Activated naive CD4-positive, alpha-beta T cell treated with anti-CD3 and anti-CD28 coated beads, Interleukin-2, amount 50 U/mL, for 24 hours (primary cell): ENCODE results near the gene ABHD16A.

Experiments
- H3K27ac Mint-ChIP-seq: one replicate; pipeline ENCODE4 v1.8.0; 2021; ENCODE audit warnings: mild to moderate bottlenecking, mixed read lengths
- H3K27me3 Mint-ChIP-seq: one replicate; pipeline ENCODE4 v1.8.0; 2021; ENCODE audit warnings: mixed read lengths
- H3K36me3 Mint-ChIP-seq: one replicate; pipeline ENCODE4 v1.8.0; 2021; ENCODE audit warnings: mixed read lengths
- H3K4me1 Mint-ChIP-seq: one replicate; pipeline ENCODE4 v1.8.0; 2021; ENCODE audit warnings: mixed read lengths
- H3K4me3 Mint-ChIP-seq: one replicate; pipeline ENCODE4 v1.8.0; 2021; ENCODE audit warnings: mild to moderate bottlenecking, mixed read lengths
- H3K9me3 Mint-ChIP-seq: one replicate; pipeline ENCODE4 v1.8.0; 2021; ENCODE audit warnings: mixed read lengths

ABHD16A gene

GRCh38 chr6:31702819-31703716 is at the start of gene ABHD16A:
Gene ABHD16A, minus strand, starts transcription at chr6:31703324. Its CDS starts 43 bp downstream, at chr6:31703281.
- peak within 1 kb of the TSS; percentile 99 for H3K4me3 Mint-ChIP-seq
- H3K4me1 Mint-ChIP-seq, result peaks cover 26% of the 10 kb centered on the region
- peak within 1 kb of the TSS; percentile 99 for H3K27ac Mint-ChIP-seq
- H3K9me3 Mint-ChIP-seq, result no peaks in the 10 kb centered on the region
- no peaks in the 10 kb centered on the region for H3K27me3 Mint-ChIP-seq
- peaks cover under 1% of the 10 kb centered on the region for H3K36me3 Mint-ChIP-seq

DNA sequence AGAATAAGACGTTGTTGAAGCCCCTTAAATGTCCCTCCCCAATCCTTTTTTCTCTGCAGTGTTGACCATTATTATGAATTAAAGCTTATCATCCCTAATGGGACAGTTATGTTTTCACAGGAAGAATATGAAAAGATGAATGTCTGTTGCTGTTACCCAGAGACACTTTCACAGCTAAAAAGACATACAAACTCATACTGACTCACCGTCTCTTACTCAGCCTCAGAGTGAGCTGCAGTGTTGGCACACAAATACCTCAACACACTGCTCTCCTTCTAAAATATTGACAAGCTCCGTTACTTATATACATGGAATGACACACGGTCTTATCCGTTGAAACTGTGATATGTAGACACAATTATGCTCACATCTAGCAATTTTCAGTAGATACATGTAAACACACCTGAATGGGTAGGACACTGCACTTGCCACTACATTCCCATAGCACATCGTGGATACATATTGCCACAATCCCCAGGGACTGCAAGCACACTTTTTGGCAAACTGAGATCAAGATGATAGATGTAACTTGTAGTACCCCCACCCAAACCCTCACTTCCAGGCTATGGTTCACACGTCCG is 49.7 kb upstream of the ABHD16A start:
- Mint-ChIP-seq H3K4me3 (no peak overlapping the region), H3K36me3 (no peaks in the 10 kb centered on the region), H3K27me3 (no peaks in the 10 kb centered on the region), H3K4me1 (no peaks in the 10 kb centered on the region), H3K9me3 (no peaks in the 10 kb centered on the region), H3K27ac (peak overlapping the region; percentile 43)

GRCh38 chr6:31750411-31751022 is 47.4 kb upstream of the ABHD16A start:
- Mint-ChIP-seq H3K36me3 (no peaks in the 10 kb centered on the region), H3K9me3 (no peaks in the 10 kb centered on the region), H3K27ac (no peak overlapping the region), H3K4me1 (no peaks in the 10 kb centered on the region), H3K4me3 (no peak overlapping the region), H3K27me3 (no peaks in the 10 kb centered on the region)

DNA sequence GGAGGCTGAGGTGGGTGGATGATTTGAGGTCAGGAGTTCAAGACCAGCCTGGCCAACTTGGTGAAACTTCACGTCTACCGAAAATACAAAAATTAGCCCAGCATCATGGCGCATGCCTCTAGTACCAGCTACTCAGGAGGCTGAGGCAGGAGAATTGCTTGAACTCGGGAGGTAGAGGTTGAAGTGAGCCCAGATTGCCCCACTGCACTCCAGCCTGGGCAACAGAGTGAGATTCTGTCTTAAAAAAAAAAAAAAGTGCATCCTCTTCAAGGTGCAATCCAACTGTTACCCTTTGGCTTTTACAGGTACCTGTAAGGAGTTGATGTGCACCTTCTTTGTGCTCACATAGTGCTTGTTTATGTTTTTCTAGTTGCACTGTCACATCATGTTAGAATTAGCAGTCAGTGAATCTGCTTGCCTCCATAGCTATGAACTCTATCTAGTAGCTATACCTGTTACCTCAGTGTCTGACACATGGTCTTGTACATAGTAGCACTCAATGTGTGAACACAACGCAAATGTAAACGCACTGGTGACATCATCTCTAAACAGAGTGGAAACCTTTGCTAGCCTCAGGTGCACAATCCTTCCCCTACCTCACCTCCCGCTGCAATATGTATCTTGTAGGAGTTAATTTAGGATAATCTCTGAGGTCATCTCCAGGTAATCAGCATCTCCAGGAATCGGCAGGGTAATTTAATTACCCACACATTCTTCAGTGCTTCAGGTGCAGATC is 46.3 kb upstream of the ABHD16A start:
- no peaks in the 10 kb centered on the region for H3K27me3 Mint-ChIP-seq
- no peak overlapping the region for H3K27ac Mint-ChIP-seq
- H3K4me3 Mint-ChIP-seq, result no peak overlapping the region
- H3K4me1 Mint-ChIP-seq, result no peaks in the 10 kb centered on the region
- H3K9me3 Mint-ChIP-seq, result no peaks in the 10 kb centered on the region
- H3K36me3 Mint-ChIP-seq, result no peaks in the 10 kb centered on the region

GRCh38 chr6:31744422-31744821 is 41.3 kb upstream of the ABHD16A start:
- H3K27me3 Mint-ChIP-seq, result no peaks in the 10 kb centered on the region
- H3K36me3 Mint-ChIP-seq, result peaks cover 10% of the 10 kb centered on the region
- peaks cover 13% of the 10 kb centered on the region for H3K4me1 Mint-ChIP-seq
- H3K27ac Mint-ChIP-seq, result no peak overlapping the region
- no peaks in the 10 kb centered on the region for H3K9me3 Mint-ChIP-seq
- H3K4me3 Mint-ChIP-seq, result no peak overlapping the region

DNA sequence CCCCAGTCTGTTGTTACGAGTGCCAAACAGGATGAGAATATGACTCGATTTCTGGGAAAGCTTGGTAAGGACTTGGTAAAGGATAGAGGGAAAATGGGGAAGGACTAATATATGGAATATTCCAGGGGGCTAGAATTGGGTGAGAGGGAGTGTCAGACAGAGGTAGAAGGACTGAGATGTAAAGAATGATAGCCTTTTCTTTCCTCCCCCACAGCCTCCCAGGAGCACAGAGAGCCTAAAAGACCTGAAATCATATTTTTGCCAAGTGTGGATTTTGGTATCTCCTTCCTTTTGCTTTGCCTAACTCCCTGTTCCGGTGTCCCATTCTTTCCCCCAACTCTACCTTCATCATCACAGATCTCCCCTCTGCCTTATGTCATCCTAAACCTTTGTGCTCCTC is 39.8 kb upstream of the ABHD16A start:
- no peak overlapping the region for H3K4me3 Mint-ChIP-seq
- H3K36me3 Mint-ChIP-seq, result peaks cover 10% of the 10 kb centered on the region
- H3K4me1 Mint-ChIP-seq, result peaks cover 28% of the 10 kb centered on the region
- no peak overlapping the region for H3K27ac Mint-ChIP-seq
- H3K27me3 Mint-ChIP-seq, result no peaks in the 10 kb centered on the region
- no peaks in the 10 kb centered on the region for H3K9me3 Mint-ChIP-seq

DNA sequence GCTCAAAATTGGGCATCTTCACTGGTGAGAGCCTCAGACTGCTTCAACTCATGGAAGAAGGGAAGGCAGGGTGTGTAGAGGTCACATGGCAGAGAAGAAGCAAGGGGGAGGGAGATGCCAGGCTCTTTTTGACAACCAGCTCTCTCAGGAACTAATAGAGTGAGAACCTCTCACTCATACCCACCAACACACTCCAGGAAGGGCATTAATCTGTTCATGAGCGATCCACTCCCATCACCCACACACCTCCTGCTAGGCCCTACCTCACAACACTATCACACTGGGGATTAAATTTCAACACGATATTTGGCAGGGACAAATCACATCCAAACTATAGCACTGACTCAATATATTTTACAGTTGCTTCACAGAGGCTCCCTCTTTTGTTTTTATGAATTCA is 38.7 kb upstream of the ABHD16A start:
- H3K4me1 Mint-ChIP-seq, result peaks cover 39% of the 10 kb centered on the region

DNA sequence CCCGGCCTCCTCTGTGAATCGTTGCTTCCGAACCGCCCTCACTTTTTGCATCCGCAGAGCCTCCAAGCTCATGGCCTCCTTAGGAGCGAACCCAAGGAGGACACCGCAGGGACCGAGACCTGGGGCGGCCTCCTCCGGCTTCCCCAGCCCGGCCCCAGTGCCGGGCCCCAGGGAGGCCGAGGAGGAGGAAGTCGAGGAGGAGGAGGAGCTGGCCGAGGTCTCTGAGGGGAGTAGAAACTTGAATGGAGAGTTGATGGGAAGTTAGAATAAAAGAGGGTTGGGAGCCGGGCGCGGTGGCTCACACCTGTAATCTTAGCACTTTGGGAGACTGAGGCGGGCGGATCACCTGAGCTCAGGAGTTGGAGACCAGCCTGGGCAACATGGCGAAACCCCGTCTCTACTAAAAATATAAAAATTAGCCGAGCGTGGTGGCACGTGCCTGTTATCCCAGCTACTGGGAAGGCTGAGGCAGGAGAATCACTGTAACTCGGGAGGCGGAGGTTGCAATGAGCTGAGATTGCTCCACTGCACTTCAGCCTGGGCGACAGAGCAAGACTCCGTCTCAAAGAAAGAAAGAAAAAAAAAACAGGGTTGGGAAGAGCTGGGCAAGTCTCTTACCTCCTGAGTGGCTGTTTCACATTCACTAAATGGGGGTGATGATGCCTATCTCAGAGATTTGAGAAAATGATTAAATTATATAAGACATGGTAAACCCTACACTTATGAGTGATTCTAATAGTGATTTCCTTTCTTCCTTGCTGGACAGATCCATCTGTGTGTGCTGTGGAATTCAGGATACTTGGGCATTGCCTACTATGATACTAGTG is 37.5 kb upstream of the ABHD16A start:
- Mint-ChIP-seq H3K36me3 (peaks cover 10% of the 10 kb centered on the region), H3K9me3 (no peaks in the 10 kb centered on the region), H3K27ac (peak overlapping the region; percentile 94), H3K27me3 (no peaks in the 10 kb centered on the region), H3K4me1 (peaks cover 43% of the 10 kb centered on the region), H3K4me3 (peak overlapping the region; percentile 98)

More for the DNA sequence above, 38.7 kb upstream of the ABHD16A start:
- no peak overlapping the region for H3K27ac Mint-ChIP-seq
- H3K36me3 Mint-ChIP-seq, result peaks cover 10% of the 10 kb centered on the region
- H3K9me3 Mint-ChIP-seq, result no peaks in the 10 kb centered on the region
- H3K4me3 Mint-ChIP-seq, result peak overlapping the region; percentile 65
- H3K27me3 Mint-ChIP-seq, result no peaks in the 10 kb centered on the region

DNA sequence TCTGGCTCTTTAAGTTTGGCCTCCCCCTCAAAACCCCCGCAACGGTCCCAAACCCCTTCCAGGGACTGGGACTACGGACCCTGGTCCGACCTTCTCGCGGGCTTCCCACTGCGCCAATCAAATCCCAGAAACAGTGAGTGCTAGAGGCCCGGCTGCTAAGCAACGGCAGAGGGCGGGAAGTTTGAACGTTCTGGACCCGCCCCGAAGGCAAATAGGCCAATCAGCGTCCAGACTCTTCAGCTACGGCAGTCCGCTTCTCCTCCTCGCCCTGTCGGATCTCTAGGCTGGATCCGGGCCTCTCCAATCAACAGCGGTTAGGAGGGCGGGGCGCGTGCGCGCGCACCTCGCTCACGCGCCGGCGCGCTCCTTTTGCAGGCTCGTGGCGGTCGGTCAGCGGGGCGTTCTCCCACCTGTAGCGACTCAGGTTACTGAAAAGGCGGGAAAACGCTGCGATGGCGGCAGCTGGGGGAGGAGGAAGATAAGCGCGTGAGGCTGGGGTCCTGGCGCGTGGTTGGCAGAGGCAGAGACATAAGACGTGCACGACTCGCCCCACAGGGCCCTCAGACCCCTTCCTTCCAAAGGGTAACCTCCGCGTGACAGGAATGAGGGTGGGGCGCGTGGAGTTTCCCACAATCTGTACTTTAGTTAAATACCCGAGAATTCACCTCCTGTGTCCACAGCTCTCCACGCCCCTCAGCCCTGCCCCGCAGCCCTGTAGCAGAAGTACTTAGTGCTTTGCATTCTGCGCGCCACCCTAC is 36.7 kb upstream of the ABHD16A start, which contains the start of gene MSH5:
Gene MSH5, plus strand, starts transcription at position 367 of the 758 bp plus-strand sequence. CDS start 462 bp downstream, outside the sequence.
- H3K27me3 Mint-ChIP-seq, result no peaks in the 10 kb centered on the region
- no peaks in the 10 kb centered on the region for H3K9me3 Mint-ChIP-seq
- peaks cover 10% of the 10 kb centered on the region for H3K36me3 Mint-ChIP-seq
- H3K27ac Mint-ChIP-seq, result peak within 1 kb of the TSS; percentile 94
- peak within 1 kb of the TSS; percentile 98 for H3K4me3 Mint-ChIP-seq
- peaks cover 43% of the 10 kb centered on the region for H3K4me1 Mint-ChIP-seq

GRCh38 chr6:31737991-31738979 is 35.2 kb upstream of the ABHD16A start:
- H3K4me1 Mint-ChIP-seq, result peaks cover 56% of the 10 kb centered on the region
- no peaks in the 10 kb centered on the region for H3K9me3 Mint-ChIP-seq
- H3K27me3 Mint-ChIP-seq, result no peaks in the 10 kb centered on the region
- H3K36me3 Mint-ChIP-seq, result peaks cover 10% of the 10 kb centered on the region
- peak overlapping the region; percentile 96 for H3K4me3 Mint-ChIP-seq
- H3K27ac Mint-ChIP-seq, result peak overlapping the region; percentile 66

GRCh38 chr6:31737315-31737990 is 34.3 kb upstream of the ABHD16A start:
- Mint-ChIP-seq H3K27ac (peak overlapping the region; percentile 66), H3K4me1 (peaks cover 59% of the 10 kb centered on the region), H3K9me3 (no peaks in the 10 kb centered on the region), H3K36me3 (peaks cover 9% of the 10 kb centered on the region), H3K27me3 (no peaks in the 10 kb centered on the region), H3K4me3 (peak overlapping the region; percentile 96)

DNA sequence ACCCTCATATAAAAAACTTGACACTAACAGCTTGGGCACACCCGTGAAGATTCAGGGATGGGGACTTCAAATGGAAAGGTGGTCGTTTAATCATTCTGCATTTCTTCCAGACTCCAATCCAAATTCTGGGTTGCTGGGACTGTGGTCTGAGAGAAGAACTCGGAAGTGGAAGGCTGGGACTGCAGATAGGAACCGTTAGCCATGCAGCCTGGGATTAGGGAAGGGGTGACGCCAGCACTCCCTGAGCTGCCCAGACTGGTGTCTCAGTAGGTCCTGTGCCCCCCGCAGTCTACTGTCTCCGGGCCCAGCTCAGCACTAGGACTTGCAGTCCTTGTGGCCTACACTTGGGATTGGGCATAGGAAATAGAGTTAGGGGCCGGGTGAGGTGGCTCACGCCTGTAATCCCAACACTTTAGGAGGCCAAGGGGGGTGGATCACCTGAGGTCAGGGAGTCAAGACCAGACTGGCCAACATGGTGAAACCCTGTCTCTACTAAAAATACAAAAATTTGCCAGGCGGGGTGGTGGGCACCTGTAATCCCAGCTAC is 33.7 kb upstream of the ABHD16A start:
- Mint-ChIP-seq H3K27ac (peak overlapping the region; percentile 65), H3K36me3 (peaks cover 10% of the 10 kb centered on the region), H3K9me3 (no peaks in the 10 kb centered on the region), H3K4me3 (peak overlapping the region; percentile 96), H3K27me3 (no peaks in the 10 kb centered on the region), H3K4me1 (peaks cover 58% of the 10 kb centered on the region)
